ENCODE results near the gene CEP112.

DNA sequence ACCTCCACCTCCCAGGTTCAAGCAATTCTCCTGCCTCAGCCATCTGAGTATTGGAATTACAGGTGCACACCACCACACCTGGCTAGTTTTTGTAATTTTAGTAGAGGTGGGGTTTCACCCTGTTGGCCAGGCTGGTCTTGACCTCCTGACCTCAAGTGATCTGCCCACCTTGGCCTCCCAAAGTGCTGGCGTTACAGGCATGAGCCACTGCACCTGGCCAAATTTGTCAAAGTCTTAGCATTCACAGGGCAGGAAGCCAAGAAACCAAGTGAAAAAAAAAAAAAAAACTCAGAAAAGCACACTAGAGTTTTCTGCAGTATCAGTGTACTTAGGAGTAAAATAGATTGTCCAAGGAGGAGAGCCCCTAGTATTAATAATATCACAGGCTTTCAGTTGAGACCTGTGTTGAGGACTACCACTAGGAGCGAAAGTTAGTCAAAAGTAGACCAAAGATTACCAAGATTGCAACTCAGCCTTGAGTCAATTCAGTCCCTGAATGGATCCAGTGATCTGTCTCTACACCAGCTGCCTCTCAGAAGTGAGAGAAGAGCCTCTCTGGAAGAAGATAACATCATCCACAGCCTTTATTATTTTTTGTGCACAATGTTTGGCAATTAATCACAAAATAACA, 159.7 kb downstream of the CEP112 start:
- TF ChIP-seq, protein P1, sequence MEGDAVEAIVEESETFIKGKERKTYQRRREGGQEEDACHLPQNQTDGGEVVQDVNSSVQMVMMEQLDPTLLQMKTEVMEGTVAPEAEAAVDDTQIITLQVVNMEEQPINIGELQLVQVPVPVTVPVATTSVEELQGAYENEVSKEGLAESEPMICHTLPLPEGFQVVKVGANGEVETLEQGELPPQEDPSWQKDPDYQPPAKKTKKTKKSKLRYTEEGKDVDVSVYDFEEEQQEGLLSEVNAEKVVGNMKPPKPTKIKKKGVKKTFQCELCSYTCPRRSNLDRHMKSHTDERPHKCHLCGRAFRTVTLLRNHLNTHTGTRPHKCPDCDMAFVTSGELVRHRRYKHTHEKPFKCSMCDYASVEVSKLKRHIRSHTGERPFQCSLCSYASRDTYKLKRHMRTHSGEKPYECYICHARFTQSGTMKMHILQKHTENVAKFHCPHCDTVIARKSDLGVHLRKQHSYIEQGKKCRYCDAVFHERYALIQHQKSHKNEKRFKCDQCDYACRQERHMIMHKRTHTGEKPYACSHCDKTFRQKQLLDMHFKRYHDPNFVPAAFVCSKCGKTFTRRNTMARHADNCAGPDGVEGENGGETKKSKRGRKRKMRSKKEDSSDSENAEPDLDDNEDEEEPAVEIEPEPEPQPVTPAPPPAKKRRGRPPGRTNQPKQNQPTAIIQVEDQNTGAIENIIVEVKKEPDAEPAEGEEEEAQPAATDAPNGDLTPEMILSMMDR (IDR thresholded peaks at IDR 0.05): no peak
- TF ChIP-seq EP300 (IDR thresholded peaks at IDR 0.05) (no peak), POLR2A (IDR thresholded peaks at IDR 0.05) (no peak), POLR2AphosphoS5 (IDR thresholded peaks at IDR 0.05) (no peak)
